Body of pancreas (tissue), 4 donors: ENCODE measurements around the gene CCL25. TPM values are rescaled to one million over a fixed set of nuclear protein-coding genes. Genes with fewer than 3 reads are reported as not detected.

ENCODE experiments used
- ATAC-seq: fragments of 150-250 bp; one replicate; pipeline ENCODE4 v1.9.1; 2016
- DNase-seq, 4 donors: peaks; one replicate each; pipeline ENCODE4 v3.0.0-alpha.2; 2019
- H3K27ac ChIP-seq, 4 donors: fragments of 200-600 bp; sonication (generic); 1 replicate in 3 of 4; 2 replicates in 1 of 4; pipeline versions ENCODE4 v1.5.1 to v1.6.1; 2016 to 2019; ENCODE audit warnings: mild to moderate bottlenecking in 1 of 4, mixed read lengths in 1 of 4, moderate library complexity in 1 of 4
- H3K27me3 ChIP-seq, 2 donors: fragments of 200-600 bp; sonication (generic); one replicate each; pipeline ENCODE4 v1.6.0; 2016; ENCODE audit warnings: mild to moderate bottlenecking in 1 of 2
- H3K36me3 ChIP-seq, 2 donors: fragments of 200-600 bp; sonication (generic); replicated peaks in 1 of 2; 2 replicates each; pipeline ENCODE4 v1.5.1; 2016; ENCODE audit warnings: low read depth in 2 of 2; ENCODE audit not compliant: insufficient read depth in 1 of 2
- H3K4me1 ChIP-seq: fragments of 200-600 bp; sonication (generic); one replicate; pipeline ENCODE4 v1.6.0; 2016
- H3K4me3 ChIP-seq, 2 donors: fragments of 200-600 bp; sonication (generic); 1 replicate in 1 of 2; 2 replicates in 1 of 2; pipeline ENCODE4 v1.5.1; 2016 to 2019
- H3K9me3 ChIP-seq, 3 donors: fragments of 200-600 bp; sonication (generic); 1 replicate in 2 of 3; 2 replicates in 1 of 3; pipeline ENCODE4 v1.5.1; 2016
- CTCF ChIP-seq, 7 experiments: fragments of 450-650 bp in 4 of 7; fragments of 200-600 bp in 3 of 7; sonication (generic) in 3 of 7; IDR thresholded peaks; one replicate each; pipeline ENCODE4 v1.5.1; 2016 to 2019; ENCODE audit warnings: antibody characterized with exemption in 7 of 7
- POLR2A ChIP-seq, 3 donors: fragments of 450-650 bp; IDR thresholded peaks; one replicate each; pipeline ENCODE4 v1.6.1; 2016; ENCODE audit warnings: antibody characterized with exemption in 3 of 3, mild to moderate bottlenecking in 2 of 3
- WGBS, 2 donors: methylation state at CpG; one replicate each; pipeline ENCODE4 v1.1.5; 2017; 5-methylcytosine and 5-hydroxymethylcytosine counted together
- intact Hi-C: fragments of 100-400 bp; cut with DNase I; formaldehyde crosslinking; loops from one replicate; pipeline ENCODE4 v1.15.1; 2023
- total RNA-seq, 2 donors: library from RNA; depleted of rRNA; stranded (reverse); fragments of >200 nt; gene quantifications; one replicate each; pipeline ENCODE4 v1.1.0, GENCODE V29; 2016

CCL25 gene
- total RNA-seq, 2 donors from 2014 or later: not detected

GRCh38 chr19:8088752-8089663 lies 36.4 kb downstream of the CCL25 start:
- H3K27ac ChIP-seq: no peak overlapping the region
- no peaks in the 10 kb centered on the region for H3K4me1 ChIP-seq
- DNase-seq (no peak), ATAC-seq (no peak)
- no peak for TF ChIP-seq POLR2A (IDR thresholded peaks at IDR 0.05)
- no peak for TF ChIP-seq CTCF (IDR thresholded peaks at IDR 0.05)
- whole genome bisulfite sequencing, 2 donors: 70 to 80% methylated on average over 8 of the region's 8 CpGs
- no peaks in the 10 kb centered on the region for H3K9me3 ChIP-seq
- intact Hi-C loops: no loop called here
- H3K27me3 ChIP-seq: no peaks in the 10 kb centered on the region
- H3K4me3 ChIP-seq: no peak overlapping the region
- H3K36me3 ChIP-seq: no peaks in the 10 kb centered on the region

- H3K4me1 ChIP-seq: no peaks in the 10 kb centered on the region
- H3K27me3 ChIP-seq: no peaks in the 10 kb centered on the region
- H3K4me3 ChIP-seq: no peak overlapping the region
- no peak for ATAC-seq
- DNase-seq: no peak
- no peaks in the 10 kb centered on the region for H3K36me3 ChIP-seq
- H3K27ac ChIP-seq: no peak overlapping the region
- no peaks in the 10 kb centered on the region for H3K9me3 ChIP-seq
- intact Hi-C loops: no loop called here
- 76 to 79% methylated on average over 17 to 19 of the region's 19 CpGs for WGBS, 2 donors
- no peak for TF ChIP-seq POLR2A (IDR thresholded peaks at IDR 0.05)
- no peak for TF ChIP-seq CTCF (IDR thresholded peaks at IDR 0.05)
These were observed 37.4 kb downstream of the CCL25 start for GRCh38 chr19:8089664-8090601.

GRCh38 chr19:8090950-8091349 lies 38.4 kb downstream of the CCL25 start:
- 86 to 100% methylated on average over 1 to 2 of the region's 2 CpGs for WGBS, 2 donors
- no peak overlapping the region for H3K27ac ChIP-seq
- H3K4me1 ChIP-seq: no peaks in the 10 kb centered on the region
- TF ChIP-seq CTCF (IDR thresholded peaks at IDR 0.05) (no peak), POLR2A (IDR thresholded peaks at IDR 0.05) (no peak)
- intact Hi-C loops: no loop called here
- DNase-seq (no peak), ATAC-seq (no peak)
- no peaks in the 10 kb centered on the region for H3K36me3 ChIP-seq
- H3K27me3 ChIP-seq: no peaks in the 10 kb centered on the region
- peaks cover 0 to 10% (median 0%) of the 10 kb centered on the region in 3 donors for H3K9me3 ChIP-seq
- no peak overlapping the region for H3K4me3 ChIP-seq

GRCh38 chr19:8093740-8094139 lies 41.2 kb downstream of the CCL25 start:
- no peak overlapping the region for H3K27ac ChIP-seq
- no peak for ATAC-seq
- H3K4me3 ChIP-seq: no peak overlapping the region
- no peaks in the 10 kb centered on the region for H3K4me1 ChIP-seq
- no peaks in the 10 kb centered on the region for H3K36me3 ChIP-seq
- H3K27me3 ChIP-seq: no peaks in the 10 kb centered on the region
- 83 to 94% methylated on average over 2 of the region's 2 CpGs for WGBS, 2 donors
- no peak for TF ChIP-seq POLR2A (IDR thresholded peaks at IDR 0.05)
- intact Hi-C loops: no loop called here
- no peak for DNase-seq
- peaks cover 0 to 22% (median 0%) of the 10 kb centered on the region in 3 donors for H3K9me3 ChIP-seq

GRCh38 chr19:8094336-8094735 lies 41.8 kb downstream of the CCL25 start:
- Histone ChIP-seq H3K4me3 (no peak overlapping the region), H3K27me3 (no peaks in the 10 kb centered on the region), H3K4me1 (no peaks in the 10 kb centered on the region), H3K36me3 (no peaks in the 10 kb centered on the region), H3K9me3 (peaks cover 0 to 22% (median 0%) of the 10 kb centered on the region in 3 donors), H3K27ac (no peak overlapping the region)
- WGBS, 2 donors: 71 to 79% methylated on average over 5 to 6 of the region's 6 CpGs
- ATAC-seq (no peak), DNase-seq (no peak)
- intact Hi-C loops: no loop called here
- TF ChIP-seq POLR2A (IDR thresholded peaks at IDR 0.05) (no peak), CTCF (IDR thresholded peaks at IDR 0.05) (no peak)
